Fibroblast of lung (primary cell): ENCODE measurements around the gene ST3GAL4. TPM values are rescaled to one million over a fixed set of nuclear protein-coding genes. Genes with fewer than 3 reads are reported as not detected.

Source experiments
- DNase-seq, 2 donors: peaks; one replicate each; pipeline versions ENCODE4 v3.0.0 to v3.0.0-alpha.2; 2010; ENCODE audit warnings: low read depth in 2 of 2
- H2AFZ ChIP-seq: 2 replicates; pipeline ENCODE4 v1.5.1; 2012; ENCODE audit warnings: low read length, control low read depth, inconsistent platforms
- H3K27ac ChIP-seq: 2 replicates; pipeline ENCODE4 v1.5.1; 2011; ENCODE audit warnings: low read length, control low read depth; ENCODE audit not compliant: insufficient read depth
- H3K27me3 ChIP-seq: 2 replicates; pipeline ENCODE4 v1.5.1; 2011; ENCODE audit warnings: mild to moderate bottlenecking, low read length; ENCODE audit not compliant: control insufficient read depth, insufficient read depth
- H3K36me3 ChIP-seq: 2 replicates; pipeline ENCODE4 v1.5.1; 2011; ENCODE audit warnings: low read length; ENCODE audit not compliant: control insufficient read depth, insufficient read depth
- H3K4me1 ChIP-seq: 2 replicates; pipeline ENCODE4 v1.5.1; 2011; ENCODE audit warnings: low read length; ENCODE audit not compliant: control insufficient read depth, insufficient read depth; ENCODE audit errors: extremely low read depth
- H3K4me2 ChIP-seq: 2 replicates; pipeline ENCODE4 v1.5.1; 2011; ENCODE audit warnings: low read length, control low read depth; ENCODE audit not compliant: insufficient read depth; ENCODE audit errors: extremely low read depth
- H3K4me3 ChIP-seq, 4 experiments: fragments of 200-600 bp in 1 of 4; sonication (generic) in 1 of 4; replicated peaks in 1 of 4; 2 replicates each; pipeline ENCODE4 v1.5.1; 2011 to 2016; ENCODE audit warnings: low read length in 4 of 4, low read depth in 3 of 4, mild to moderate bottlenecking in 3 of 4, control low read depth in 2 of 4, inconsistent platforms in 1 of 4, mixed read lengths in 1 of 4; ENCODE audit not compliant: insufficient read depth in 1 of 4; ENCODE audit errors: control extremely low read depth in 1 of 4
- H3K79me2 ChIP-seq: 2 replicates; pipeline ENCODE4 v1.5.1; 2012; ENCODE audit warnings: mild to moderate bottlenecking, low read length, inconsistent platforms; ENCODE audit not compliant: control insufficient read depth, insufficient read depth
- H3K9ac ChIP-seq: 2 replicates; pipeline ENCODE4 v1.5.1; 2011; ENCODE audit warnings: mild to moderate bottlenecking, low read length, control low read depth; ENCODE audit not compliant: insufficient read depth
- H3K9me3 ChIP-seq: 2 replicates; pipeline ENCODE4 v1.5.1; 2012; ENCODE audit warnings: low read depth, low read length; ENCODE audit not compliant: control insufficient read depth, insufficient read depth
- H4K20me1 ChIP-seq: 2 replicates; pipeline ENCODE4 v1.5.1; 2011; ENCODE audit warnings: low read length; ENCODE audit not compliant: control insufficient read depth, insufficient read depth; ENCODE audit errors: extremely low read depth
- EZH2 ChIP-seq: IDR thresholded peaks from 2 replicates; pipeline ENCODE4 v1.5.1; 2012; ENCODE audit warnings: low read length, control low read depth, mild to moderate bottlenecking; ENCODE audit errors: missing control alignments
- polyA plus RNA-seq, 2 donors: library from polyadenylated mRNA; depleted of rRNA in 1 of 2; stranded (reverse) in 1 of 2; unstranded in 1 of 2; fragments of >200 nt; gene quantifications; 2 replicates each; pipeline ENCODE4 v1.2.1, GENCODE V29; 2011 to 2012; ENCODE audit warnings: missing spikeins in 1 of 2
- total RNA-seq: library from RNA; depleted of rRNA; stranded (reverse); fragments of >200 nt; gene quantifications from 2 replicates; pipeline ENCODE4 v1.2.1, GENCODE V29; 2014
- TF ChIP-seq, protein P1 (sequence below), 2 donors: IDR thresholded peaks in 1 of 2; conservative IDR thresholded peaks in 1 of 2; 1 replicate in 1 of 2; 2 replicates in 1 of 2; pipeline ENCODE4 v1.5.1; 2011 to 2012; ENCODE audit warnings: low read length in 2 of 2, control low read depth in 1 of 2, inconsistent platforms in 1 of 2, low read depth in 1 of 2, mild to moderate bottlenecking in 1 of 2

The ST3GAL4 gene
- total and polyA plus RNA-seq, 2 donors (not counting 1 experiment from before 2014, with no cell fraction given), result 16.7 to 36.8 TPM

DNA sequence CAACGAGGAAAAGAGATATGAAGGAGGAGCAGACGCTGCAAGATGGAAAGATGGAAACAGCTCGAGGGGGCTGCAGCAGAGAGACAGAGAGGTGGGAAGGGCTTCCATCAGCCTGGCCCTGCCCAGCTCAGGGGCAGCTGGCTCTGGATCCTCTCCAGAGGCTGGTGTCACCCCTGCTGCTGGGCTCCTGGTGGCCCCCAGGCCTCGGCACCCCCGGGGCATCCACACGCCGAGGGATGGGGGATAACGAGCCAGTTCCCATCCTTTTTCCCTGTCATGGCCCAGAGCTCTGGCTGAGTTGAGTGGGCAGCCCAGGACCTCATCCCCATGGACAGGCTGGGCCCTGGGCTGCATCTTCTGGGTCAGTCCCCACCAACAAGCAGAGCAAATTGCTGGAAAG lies 102.3 kb downstream of the ST3GAL4 start:
- H4K20me1 ChIP-seq, result no peaks in the 10 kb centered on the region
- H3K36me3 ChIP-seq, result no peaks in the 10 kb centered on the region
- no peak for DNase-seq
- peaks cover 2% of the 10 kb centered on the region for H3K27me3 ChIP-seq
- no peak overlapping the region for H3K4me2 ChIP-seq
- H3K4me3 ChIP-seq, result no peak overlapping the region
- no peak overlapping the region for H3K27ac ChIP-seq
- H2AFZ ChIP-seq, result no peak overlapping the region
- no peaks in the 10 kb centered on the region for H3K79me2 ChIP-seq
- no peaks in the 10 kb centered on the region for H3K9me3 ChIP-seq
- TF ChIP-seq EZH2, result no peak
- TF ChIP-seq, protein P1, sequence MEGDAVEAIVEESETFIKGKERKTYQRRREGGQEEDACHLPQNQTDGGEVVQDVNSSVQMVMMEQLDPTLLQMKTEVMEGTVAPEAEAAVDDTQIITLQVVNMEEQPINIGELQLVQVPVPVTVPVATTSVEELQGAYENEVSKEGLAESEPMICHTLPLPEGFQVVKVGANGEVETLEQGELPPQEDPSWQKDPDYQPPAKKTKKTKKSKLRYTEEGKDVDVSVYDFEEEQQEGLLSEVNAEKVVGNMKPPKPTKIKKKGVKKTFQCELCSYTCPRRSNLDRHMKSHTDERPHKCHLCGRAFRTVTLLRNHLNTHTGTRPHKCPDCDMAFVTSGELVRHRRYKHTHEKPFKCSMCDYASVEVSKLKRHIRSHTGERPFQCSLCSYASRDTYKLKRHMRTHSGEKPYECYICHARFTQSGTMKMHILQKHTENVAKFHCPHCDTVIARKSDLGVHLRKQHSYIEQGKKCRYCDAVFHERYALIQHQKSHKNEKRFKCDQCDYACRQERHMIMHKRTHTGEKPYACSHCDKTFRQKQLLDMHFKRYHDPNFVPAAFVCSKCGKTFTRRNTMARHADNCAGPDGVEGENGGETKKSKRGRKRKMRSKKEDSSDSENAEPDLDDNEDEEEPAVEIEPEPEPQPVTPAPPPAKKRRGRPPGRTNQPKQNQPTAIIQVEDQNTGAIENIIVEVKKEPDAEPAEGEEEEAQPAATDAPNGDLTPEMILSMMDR (conservative IDR thresholded peaks at IDR 0.05 in 1 of 2, IDR thresholded peaks at IDR 0.05 in 1 of 2; ENCODE audit: low read depth in 1 of 2, low read length in 2 of 2), result no peak
- H3K9ac ChIP-seq, result no peak overlapping the region
- H3K4me1 ChIP-seq, result no peaks in the 10 kb centered on the region

DNA sequence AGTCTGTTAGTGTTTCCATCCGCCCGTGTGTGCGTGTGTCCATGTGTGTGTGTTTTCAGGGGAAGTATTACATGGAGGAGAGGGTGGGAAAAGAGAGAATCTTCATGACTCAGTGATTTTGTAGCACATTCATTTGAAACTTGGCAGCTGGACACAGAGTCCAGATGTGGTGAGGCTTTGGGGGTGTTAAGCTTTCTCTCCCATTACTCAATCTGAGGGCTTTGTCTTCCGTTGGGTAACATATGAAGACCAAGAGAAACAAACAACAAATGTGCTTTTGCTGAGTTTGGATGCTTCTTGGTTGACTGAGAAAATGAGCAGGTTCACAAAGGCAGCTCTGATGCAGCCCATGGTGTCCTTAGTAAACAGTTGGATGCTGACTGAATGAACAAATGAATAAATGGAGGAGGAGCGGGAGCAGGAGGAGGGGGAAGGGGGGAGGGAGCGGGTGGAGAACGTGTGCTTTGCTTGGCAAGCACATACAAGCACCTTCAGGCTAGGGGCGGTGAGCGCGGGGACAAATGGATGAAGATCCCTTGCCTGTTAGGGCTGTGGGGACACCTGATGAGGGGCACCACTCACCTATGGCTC lies 104.3 kb downstream of the ST3GAL4 start:
- Histone ChIP-seq H3K79me2 (no peaks in the 10 kb centered on the region), H3K36me3 (no peaks in the 10 kb centered on the region), H3K9ac (no peak overlapping the region), H4K20me1 (no peaks in the 10 kb centered on the region), H3K4me1 (no peaks in the 10 kb centered on the region), H3K27ac (no peak overlapping the region), H3K9me3 (no peaks in the 10 kb centered on the region), H3K4me3 (no peak overlapping the region), H3K4me2 (no peak overlapping the region), H2AFZ (no peak overlapping the region), H3K27me3 (peaks cover 4% of the 10 kb centered on the region)
- TF ChIP-seq, protein P1 (conservative IDR thresholded peaks at IDR 0.05 in 1 of 2, IDR thresholded peaks at IDR 0.05 in 1 of 2; ENCODE audit: low read depth in 1 of 2, low read length in 2 of 2), result no peak
- no peak for TF ChIP-seq EZH2
- DNase-seq, result peak; percentile 40 to 81

DNA sequence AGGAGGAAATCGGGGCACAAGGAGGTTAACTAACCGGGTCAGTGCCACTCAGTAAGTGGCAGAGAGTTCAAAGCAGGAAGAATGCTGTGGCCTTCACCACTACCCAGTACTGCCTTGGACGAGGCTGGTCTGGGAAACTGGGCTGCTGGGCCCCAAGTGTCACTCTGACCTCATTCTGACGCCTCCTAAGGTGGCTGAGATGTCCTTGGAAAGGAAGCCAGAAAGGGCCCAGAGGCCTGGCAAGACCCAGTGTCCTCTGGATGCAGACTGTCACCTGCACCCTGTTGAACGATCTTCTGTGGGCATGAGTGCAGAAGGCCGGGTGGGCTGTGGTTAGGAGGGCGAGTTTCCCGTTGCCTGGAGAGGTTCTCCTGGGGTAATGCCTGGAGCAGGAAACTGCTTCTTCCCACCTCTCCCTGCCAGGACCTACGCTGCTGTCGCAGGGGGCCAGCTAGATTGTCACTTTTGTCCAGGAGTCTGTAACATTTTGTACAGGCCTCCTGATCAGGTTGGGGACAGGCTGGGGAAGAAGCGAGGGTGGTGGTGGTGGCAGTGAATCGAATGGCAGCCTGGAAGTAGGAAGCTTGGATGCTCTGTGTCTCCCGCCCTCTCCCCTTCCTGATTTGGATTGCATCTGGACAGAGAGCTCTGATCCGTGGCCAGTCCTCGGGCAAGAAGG lies 105.1 kb downstream of the ST3GAL4 start:
- H3K79me2 ChIP-seq, result no peaks in the 10 kb centered on the region
- H3K27ac ChIP-seq, result no peak overlapping the region
- no peak overlapping the region for H3K9ac ChIP-seq
- no peak overlapping the region for H3K4me3 ChIP-seq
- no peaks in the 10 kb centered on the region for H4K20me1 ChIP-seq
- TF ChIP-seq, protein P1 (conservative IDR thresholded peaks at IDR 0.05 in 1 of 2, IDR thresholded peaks at IDR 0.05 in 1 of 2; ENCODE audit: low read depth in 1 of 2, low read length in 2 of 2), result no peak
- no peak for TF ChIP-seq EZH2
- H3K4me1 ChIP-seq, result no peaks in the 10 kb centered on the region
- H3K27me3 ChIP-seq, result peaks cover 5% of the 10 kb centered on the region
- no peaks in the 10 kb centered on the region for H3K36me3 ChIP-seq
- no peaks in the 10 kb centered on the region for H3K9me3 ChIP-seq
- H2AFZ ChIP-seq, result no peak overlapping the region
- no peak overlapping the region for H3K4me2 ChIP-seq
- no peak for DNase-seq
